ACC112 (cell line): Measurements from ENCODE around the gene LARP4.
"Not testable (repeated sequence)": the region's sequence is repeated elsewhere in the genome, so short reads cannot be mapped to it uniquely, and the experiment has no call there.

Experiments used
- H2AFZ ChIP-seq: fragments of 200-600 bp; sonication (generic); one replicate; pipeline ENCODE4 v1.6.0; 2017; ENCODE audit warnings: antibody characterized with exemption, low read length; ENCODE audit not compliant: unreplicated experiment
- H3K27ac ChIP-seq: fragments of 200-600 bp; sonication (generic); 2 replicates; pipeline ENCODE4 v1.5.1; 2014; ENCODE audit warnings: low read depth, mild to moderate bottlenecking, antibody characterized with exemption, low read length, moderate library complexity
- H3K27me3 ChIP-seq: fragments of 200-600 bp; sonication (generic); 2 replicates; pipeline ENCODE4 v1.6.1; 2014; ENCODE audit warnings: mild to moderate bottlenecking, antibody characterized with exemption, low read length, moderate library complexity, mixed read lengths; ENCODE audit not compliant: insufficient read depth
- H3K36me3 ChIP-seq: fragments of 200-600 bp; sonication (generic); 2 replicates; pipeline ENCODE4 v1.6.1; 2016; ENCODE audit warnings: mild to moderate bottlenecking, antibody characterized with exemption, low read length, moderate library complexity, mixed read lengths; ENCODE audit not compliant: insufficient read depth
- H3K4me1 ChIP-seq: fragments of 200-600 bp; sonication (generic); one replicate; pipeline ENCODE4 v1.6.1; 2016; ENCODE audit warnings: low read length, mixed read lengths; ENCODE audit not compliant: insufficient read depth, unreplicated experiment, control insufficient read depth
- H3K4me3 ChIP-seq: fragments of 200-600 bp; sonication (generic); 2 replicates; pipeline ENCODE4 v1.5.1; 2014; ENCODE audit warnings: mild to moderate bottlenecking, low read depth, low read length
- H3K79me2 ChIP-seq: fragments of 200-600 bp; sonication (generic); one replicate; pipeline ENCODE4 v1.6.0; 2016; ENCODE audit warnings: low read length; ENCODE audit not compliant: control insufficient read depth, unreplicated experiment, insufficient read depth

The LARP4 gene

GRCh38 chr12:50400638-50401499 lies at the start of gene LARP4:
Gene LARP4 (plus strand): TSS chr12:50400885. CDS start chr12:50401011, 126 bp downstream.
- Histone ChIP-seq H2AFZ (peak within 1 kb of the TSS; percentile 87), H3K27ac (peak within 1 kb of the TSS; percentile 79), H3K79me2 (peaks cover 51% of the 10 kb centered on the region), H3K27me3 (no peaks in the 10 kb centered on the region), H3K4me3 (peak within 1 kb of the TSS; percentile 96), H3K36me3 (no peaks in the 10 kb centered on the region), H3K4me1 (peaks cover 32% of the 10 kb centered on the region)

DNA sequence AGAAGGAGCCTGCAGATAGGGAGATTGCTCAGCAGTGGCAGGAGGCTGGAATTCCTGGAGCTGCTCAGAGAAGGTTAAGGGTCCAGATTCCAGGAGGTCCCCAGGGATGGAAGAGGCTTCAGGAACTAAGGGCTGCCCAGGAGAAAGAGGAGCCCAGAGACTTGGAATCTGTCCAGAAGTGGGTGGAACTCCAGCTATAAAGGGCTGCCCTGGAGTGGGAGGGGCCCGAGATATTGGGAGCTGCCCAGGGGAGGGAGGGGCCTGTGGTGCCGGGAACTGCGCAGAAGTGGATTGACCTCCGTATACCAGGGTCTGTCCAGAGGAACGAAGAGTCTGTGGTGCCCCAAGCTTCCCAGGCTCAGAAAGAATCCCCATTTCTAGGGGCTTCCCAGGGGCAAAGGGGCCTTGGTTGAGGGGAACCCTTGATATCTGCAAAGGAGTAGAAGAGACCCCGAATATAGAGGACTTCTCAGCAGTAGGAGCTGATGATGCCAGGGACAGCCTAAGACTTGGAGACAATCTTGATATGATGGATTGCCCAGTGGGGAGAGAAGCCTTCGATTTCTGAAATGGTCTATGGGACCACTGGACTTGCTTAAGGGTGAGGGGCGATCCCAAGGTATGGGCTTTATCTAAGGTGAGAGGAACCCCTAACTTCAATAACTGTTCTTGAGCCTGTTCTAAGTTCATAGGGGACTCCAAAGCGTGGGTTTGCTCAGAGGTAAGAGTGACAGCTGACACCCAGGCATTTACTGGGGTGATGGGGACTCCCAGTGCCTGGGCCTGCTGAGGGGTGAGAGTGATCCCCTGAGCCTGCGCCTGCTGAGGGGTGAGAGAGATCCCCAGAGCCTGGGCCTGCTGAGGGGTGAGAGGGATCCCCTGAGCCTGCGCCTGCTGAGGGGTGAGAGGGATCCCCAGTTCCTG lies 49.3 kb upstream of the LARP4 start:
- H3K27ac ChIP-seq = no peak overlapping the region
- H3K4me3 ChIP-seq = no peak overlapping the region
- H3K4me1 ChIP-seq = peaks cover 19% of the 10 kb centered on the region
- no peaks in the 10 kb centered on the region for H3K27me3 ChIP-seq
- H2AFZ ChIP-seq = no peak overlapping the region
- H3K36me3 ChIP-seq = no peaks in the 10 kb centered on the region
- no peaks in the 10 kb centered on the region for H3K79me2 ChIP-seq

DNA sequence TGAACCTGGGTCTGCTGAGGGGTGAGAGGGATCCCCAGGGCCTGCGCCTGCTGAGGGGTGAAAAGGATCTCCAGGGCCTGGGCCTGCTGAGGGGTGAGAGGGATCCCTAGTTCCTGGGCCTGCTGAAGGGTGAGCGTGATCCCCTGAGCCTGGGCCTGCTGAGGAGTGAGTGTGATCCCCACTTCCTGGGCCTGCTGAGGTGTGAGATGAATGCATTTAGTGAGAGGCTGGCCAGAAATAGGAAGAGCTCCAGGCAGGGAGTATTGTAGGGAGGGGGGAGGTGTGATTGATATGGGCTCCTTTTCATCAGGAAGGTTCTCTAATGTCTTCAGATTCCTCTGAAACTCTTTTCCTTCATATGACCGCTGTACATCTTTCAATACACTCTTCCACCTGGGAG lies 47.3 kb upstream of the LARP4 start:
- Histone ChIP-seq H3K4me3 (0 out of 2 replicates have a peak overlapping the region, but pooled peaks have one; percentile 67), H3K27ac (no peak overlapping the region), H3K36me3 (no peaks in the 10 kb centered on the region), H3K27me3 (no peaks in the 10 kb centered on the region), H2AFZ (peak overlapping the region; percentile 97), H3K79me2 (no peaks in the 10 kb centered on the region), H3K4me1 (peaks cover 19% of the 10 kb centered on the region)

- Histone ChIP-seq H3K27me3 (no peaks in the 10 kb centered on the region), H3K27ac (peak overlapping the region; percentile 23; the same call in 1 of the 2 replicates), H3K4me1 (peaks cover 19% of the 10 kb centered on the region), H3K4me3 (peak overlapping the region; percentile 67), H3K79me2 (no peaks in the 10 kb centered on the region), H3K36me3 (no peaks in the 10 kb centered on the region), H2AFZ (peak overlapping the region; percentile 97)
These were observed 46.7 kb upstream of the LARP4 start for GRCh38 chr12:50353869-50354593.

GRCh38 chr12:50354908-50355307 lies 45.8 kb upstream of the LARP4 start:
- Histone ChIP-seq H3K4me1 (peaks cover 24% of the 10 kb centered on the region), H3K27me3 (no peaks in the 10 kb centered on the region), H3K79me2 (no peaks in the 10 kb centered on the region), H2AFZ (peak overlapping the region; percentile 97), H3K27ac (peak overlapping the region; percentile 23; the same call in 1 of the 2 replicates), H3K4me3 (peak overlapping the region; percentile 67), H3K36me3 (no peaks in the 10 kb centered on the region)

- H3K27me3 ChIP-seq = no peaks in the 10 kb centered on the region
- H2AFZ ChIP-seq = no peak overlapping the region
- no peak overlapping the region for H3K27ac ChIP-seq
- no peak overlapping the region for H3K4me3 ChIP-seq
- H3K4me1 ChIP-seq = peaks cover 24% of the 10 kb centered on the region
- H3K79me2 ChIP-seq = no peaks in the 10 kb centered on the region
- no peaks in the 10 kb centered on the region for H3K36me3 ChIP-seq
These were observed 45.3 kb upstream of the LARP4 start for GRCh38 chr12:50355365-50355764.

GRCh38 chr12:50362671-50363070 lies 38.0 kb upstream of the LARP4 start:
- Histone ChIP-seq H3K4me3 (no peak overlapping the region), H3K27me3 (no peaks in the 10 kb centered on the region), H3K36me3 (no peaks in the 10 kb centered on the region), H3K4me1 (peaks cover 5% of the 10 kb centered on the region), H2AFZ (no peak overlapping the region), H3K79me2 (no peaks in the 10 kb centered on the region), H3K27ac (no peak overlapping the region)

DNA sequence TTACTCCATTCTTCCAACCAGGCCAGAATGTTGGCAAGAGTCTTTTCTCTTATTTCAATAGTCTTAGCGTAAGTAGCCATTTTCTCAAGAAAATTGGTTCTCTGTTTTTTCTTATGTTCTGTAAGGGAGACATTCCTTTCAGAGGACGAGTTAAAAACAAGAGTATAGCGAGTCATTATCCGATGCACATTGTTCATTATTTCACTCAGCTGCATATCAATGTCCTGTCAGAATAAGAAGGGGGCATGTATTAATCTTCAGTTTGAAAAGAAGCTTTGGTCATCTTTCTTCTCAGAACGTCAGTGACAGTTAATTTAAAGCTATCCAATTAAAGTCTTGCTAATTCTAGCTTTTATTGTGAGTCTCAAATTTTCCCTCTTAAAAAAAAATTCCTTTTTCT lies 37.5 kb upstream of the LARP4 start:
- Histone ChIP-seq H3K4me1 (peaks cover 5% of the 10 kb centered on the region), H3K36me3 (no peaks in the 10 kb centered on the region), H3K79me2 (no peaks in the 10 kb centered on the region), H3K27me3 (no peaks in the 10 kb centered on the region), H3K27ac (no peak overlapping the region), H2AFZ (no peak overlapping the region), H3K4me3 (no peak overlapping the region)

DNA sequence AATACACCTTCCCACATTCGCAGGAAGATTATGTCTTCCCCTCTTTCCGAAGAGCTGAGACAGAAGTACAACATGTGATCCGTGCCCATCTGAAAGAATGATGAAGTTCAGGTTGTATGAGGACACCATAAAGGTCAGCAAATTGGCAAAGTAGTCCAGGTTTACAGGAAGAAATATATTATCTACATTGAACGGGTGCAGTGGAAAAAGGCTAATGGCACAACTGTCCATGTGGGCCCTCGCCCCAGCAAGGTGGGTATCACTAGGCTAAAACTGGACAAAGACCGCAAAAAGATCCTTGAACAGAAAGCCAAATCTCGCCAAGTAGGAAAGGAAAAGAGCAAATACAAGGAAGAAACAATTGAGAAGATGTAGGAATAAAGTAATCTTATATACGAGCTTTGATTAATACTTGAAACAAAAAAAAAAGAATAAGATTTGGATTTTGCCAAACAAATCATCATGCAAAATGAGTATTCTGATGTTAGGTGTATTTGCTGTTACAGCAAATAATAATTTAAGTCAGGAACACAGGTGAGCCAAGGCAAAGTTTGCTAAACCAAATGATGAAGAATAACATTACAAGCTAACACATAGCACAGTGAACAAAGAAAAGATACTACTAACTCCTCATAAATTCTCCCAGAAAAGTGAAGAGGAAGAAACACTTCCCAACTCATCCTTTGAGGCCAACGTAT lies 34.8 kb upstream of the LARP4 start:
- no peaks in the 10 kb centered on the region for H3K4me1 ChIP-seq
- no peaks in the 10 kb centered on the region for H3K36me3 ChIP-seq
- H3K27me3 ChIP-seq = no peaks in the 10 kb centered on the region
- H3K4me3 ChIP-seq = no peak overlapping the region
- H3K79me2 ChIP-seq = no peaks in the 10 kb centered on the region
- H3K27ac ChIP-seq = no peak overlapping the region
- H2AFZ ChIP-seq = no peak overlapping the region

DNA sequence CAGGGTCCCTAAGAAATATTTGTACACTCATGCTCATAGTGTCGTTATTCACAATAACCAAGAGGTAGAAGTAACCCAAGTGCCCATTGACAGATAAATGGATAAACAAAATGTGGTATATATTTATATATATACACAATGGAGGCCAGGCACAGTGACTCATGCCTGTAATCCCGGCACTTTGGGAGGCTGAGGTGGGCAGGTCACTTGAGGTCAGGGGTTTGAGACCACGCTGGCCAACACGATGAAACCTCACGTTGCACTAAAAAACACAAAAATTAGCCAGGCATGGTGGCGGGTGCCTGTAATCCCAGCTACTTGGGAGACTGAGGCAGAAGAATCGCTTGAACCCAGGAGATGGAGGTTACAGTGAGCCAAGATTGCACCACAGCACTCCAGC lies 30.0 kb upstream of the LARP4 start:
- H2AFZ ChIP-seq, H3K27me3 ChIP-seq, H3K4me1 ChIP-seq, H3K4me3 ChIP-seq, H3K36me3 ChIP-seq, H3K79me2 ChIP-seq, H3K27ac ChIP-seq: not testable (repeated sequence)
